NCI-H146 (cell line): ENCODE measurements around the gene MID1IP1.

ENCODE experiments used
- DNase-seq: peaks from one replicate; lab custom pipeline; 2025; lab: John Stamatoyannopoulos, UW

The MID1IP1 gene

DNA sequence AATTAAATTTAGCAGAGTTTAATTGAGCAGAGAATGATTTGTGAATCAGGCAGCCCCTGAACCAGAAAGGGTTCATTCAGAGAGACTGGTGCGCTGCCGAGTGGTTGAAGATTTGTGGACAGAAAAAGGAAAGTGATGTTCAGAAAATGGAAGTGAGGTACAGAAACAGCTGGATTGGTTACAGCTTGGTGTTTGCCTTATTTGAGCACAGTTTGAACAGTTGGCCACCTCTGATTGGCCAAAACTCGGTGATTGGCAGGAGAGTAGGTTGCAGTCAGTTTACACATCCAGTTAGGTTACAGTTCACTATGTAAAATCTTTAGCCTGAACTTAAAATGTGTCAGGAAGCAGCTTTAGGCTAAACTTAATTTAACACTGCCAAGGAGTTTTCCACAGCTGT is 14.9 kb downstream of the MID1IP1 start:
- DNase-seq = no peak

DNA sequence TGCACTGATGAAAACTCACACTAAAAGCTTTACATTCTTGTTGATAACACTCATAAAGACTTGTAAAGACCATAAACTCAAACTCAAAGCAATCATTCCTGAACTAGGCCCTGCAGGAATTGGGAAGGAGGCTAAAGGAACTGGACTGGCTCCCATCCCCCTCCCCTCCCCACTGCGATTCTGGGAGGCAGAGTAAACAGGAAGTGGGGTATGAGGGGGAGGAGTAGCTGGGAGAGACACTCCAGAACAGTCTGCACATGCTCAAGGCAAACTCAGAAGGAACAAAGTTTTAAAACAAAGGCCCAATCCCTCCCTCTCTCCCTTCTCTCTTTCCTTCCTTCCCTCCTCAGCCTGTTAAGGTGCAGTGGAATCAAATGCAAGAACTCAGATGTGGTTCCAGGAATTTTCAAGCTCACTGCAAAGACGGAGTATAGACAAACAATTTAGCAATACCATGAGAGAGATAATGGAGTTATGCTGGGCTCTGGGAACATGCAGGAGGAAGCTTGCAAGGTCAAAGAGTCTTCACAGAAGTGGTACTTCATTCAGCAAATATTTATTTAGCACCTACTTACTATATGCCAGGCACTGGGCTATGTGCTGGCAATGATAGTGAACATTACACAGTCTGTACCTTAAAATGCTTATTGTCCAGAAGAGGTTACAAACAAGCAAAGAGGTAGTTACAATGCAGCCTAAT is 15.9 kb downstream of the MID1IP1 start:
- DNase-seq = no peak

DNA sequence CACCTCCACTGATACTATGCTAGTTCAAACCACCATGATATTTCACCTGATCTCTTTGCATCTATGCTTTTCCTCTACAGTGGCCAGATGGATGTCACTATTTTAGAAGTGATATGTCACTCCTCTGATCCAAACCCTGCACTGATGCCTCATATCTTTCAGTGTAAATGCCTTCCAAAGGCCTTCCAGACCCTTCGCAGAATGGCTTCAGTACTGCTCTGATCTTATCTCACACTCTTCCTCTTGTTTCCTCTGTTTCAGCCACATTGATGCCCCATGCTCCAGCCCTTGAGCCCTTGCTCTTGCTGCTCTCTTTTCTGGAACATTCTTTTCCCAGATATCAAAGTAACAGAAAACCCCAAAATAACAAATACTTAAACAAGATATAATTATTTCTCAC is 17.9 kb downstream of the MID1IP1 start:
- DNase-seq = no peak

DNA sequence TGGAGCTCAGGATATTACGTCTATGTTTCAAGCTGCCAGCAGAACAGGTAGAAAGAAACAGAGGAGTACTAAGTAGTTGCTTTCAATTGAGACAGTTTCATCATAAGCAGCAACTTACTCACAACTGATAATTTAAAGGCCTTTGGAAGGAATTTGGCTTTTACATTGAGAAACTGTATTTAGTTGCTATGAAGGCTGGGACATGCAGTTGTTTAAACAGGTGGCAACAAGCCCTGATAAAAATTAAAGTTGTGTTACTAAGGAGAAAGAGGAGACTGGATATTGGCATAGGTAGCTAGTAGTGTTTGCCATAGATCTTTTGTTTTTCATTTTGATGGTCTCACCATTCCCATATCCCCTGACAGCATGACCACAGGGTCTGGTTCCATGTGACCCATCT is 18.4 kb downstream of the MID1IP1 start:
- DNase-seq = no peak

DNA sequence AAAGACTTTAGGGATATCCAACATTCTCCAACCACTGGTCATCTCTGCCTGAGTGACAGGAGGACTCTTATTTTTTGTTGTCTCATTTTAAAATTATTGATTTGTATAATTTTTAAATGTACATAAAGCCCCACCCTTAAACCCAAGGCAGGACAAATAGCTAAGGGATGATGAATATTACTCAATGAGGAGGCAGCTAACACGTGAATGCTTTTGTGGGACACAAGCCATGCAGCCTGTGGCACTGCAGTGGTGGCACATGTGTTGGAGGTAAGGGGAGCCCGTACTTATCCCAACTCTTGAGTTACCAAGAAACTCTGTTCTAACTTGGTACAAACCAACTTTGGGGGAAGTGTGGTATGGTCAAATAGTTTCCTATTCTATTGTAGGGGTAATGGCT is 19.5 kb downstream of the MID1IP1 start:
- DNase-seq = no peak

DNA sequence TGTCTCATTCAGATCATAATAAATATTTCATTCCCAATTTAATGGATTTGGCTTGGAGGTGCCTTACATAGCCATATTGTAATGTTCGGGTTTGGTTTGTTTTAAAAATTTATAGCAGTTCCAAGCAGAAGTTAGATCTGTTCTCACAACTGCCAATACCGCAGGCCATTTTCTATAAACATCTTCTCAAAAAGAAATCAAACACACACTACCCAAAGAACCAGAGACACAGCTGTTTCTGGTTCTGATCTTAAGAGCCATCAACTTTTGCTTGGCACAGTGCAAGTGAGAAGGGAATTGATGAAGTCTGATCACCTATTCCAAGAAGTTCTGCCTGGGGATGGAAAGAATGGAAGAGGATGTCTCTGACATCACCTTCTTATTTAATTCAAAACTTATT is 22.9 kb downstream of the MID1IP1 start:
- DNase-seq = no peak

DNA sequence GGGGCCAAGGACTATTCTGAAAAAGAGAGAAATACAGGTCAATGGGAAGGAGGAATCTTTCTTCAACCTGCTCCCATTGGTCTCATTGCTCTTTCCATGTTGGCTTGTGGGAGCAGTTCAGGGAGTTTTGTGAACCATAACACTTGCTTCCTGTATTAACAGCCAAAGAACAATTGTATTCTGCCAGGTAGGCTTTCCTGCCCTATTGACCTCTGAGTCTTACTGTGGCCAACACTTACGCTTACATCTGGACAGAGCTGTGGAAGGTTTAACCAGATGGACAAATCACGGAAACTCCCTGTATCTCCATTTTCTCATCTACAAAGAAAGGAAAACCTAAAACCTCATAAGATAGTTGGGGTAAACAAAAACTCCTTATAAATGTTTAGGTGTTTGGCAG is 30.7 kb downstream of the MID1IP1 start:
- DNase-seq = no peak

DNA sequence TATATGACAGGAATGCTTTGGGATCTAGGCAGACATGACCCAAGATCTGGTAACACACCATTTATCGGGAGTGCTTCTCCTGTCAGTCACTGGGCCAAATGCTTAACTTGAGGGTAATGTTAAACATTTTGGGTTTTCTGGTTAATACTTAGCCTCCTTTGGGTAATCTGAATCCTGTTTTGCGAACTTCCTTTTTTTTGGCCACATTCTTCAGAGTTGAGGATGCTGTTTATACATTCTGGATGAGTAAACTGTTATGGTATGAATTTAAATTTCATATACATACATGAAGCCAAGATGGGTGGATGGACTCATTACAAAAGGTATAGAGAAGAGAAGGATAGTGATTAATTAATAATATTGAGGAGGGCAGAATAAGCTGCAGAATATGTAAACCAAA is 36.1 kb downstream of the MID1IP1 start:
- no peak for DNase-seq

DNA sequence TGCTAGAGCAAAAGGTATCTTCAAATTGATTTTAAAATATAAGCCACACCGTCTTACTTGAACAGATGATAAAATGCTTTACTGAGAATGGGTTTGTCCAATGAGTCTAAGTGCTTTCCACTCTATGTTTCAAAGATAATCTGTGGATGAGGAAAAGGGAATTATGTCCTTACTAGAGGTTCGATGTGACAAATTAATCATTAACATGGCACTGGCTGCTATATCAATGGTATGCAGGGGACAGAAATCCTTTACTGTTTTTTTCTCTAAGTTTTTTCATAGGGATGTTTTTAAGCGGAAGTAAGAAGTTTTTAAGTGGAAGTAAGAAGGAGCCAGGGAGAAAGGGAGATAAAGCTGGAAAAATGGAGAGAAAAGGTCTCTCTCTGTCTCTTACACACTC is 38.0 kb downstream of the MID1IP1 start:
- DNase-seq = no peak

DNA sequence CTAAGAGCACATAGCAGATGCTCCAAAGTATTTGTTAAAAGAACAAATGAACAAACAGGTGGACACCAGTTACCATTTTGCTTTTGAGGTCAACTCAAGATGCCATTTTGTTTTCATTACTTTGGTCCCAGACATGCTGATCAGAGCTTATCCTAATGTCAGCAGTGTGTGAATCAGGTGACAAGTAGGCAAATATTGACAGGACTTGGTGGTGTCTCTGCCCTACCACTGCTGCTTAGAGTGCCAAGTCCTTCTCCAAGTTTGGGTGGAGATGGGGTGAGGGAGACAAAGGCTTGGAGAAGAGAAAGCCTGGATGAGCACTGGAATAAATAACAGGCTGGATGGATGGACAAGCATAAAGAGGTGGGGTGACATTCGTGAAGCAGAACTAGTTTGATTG is 38.7 kb downstream of the MID1IP1 start:
- DNase-seq = no peak

DNA sequence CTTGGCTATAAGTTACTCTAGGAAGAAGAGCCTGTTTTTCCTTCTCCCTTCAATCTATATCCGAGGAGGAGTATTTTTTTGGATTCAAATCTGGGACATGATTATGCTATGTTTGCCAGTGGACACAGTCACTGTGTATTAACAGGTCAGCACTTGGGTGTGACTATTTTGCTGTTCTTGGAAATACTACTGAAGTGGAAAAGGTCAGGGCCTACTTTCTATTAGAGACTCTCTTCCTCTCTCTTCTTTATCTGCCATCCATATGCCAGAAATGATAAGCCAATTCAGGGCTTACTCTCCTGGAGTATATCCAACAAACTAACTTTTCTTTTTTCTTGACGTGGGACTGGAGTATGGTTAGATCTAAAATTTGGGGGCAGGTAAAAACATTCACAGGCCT is 40.5 kb downstream of the MID1IP1 start:
- no peak for DNase-seq

DNA sequence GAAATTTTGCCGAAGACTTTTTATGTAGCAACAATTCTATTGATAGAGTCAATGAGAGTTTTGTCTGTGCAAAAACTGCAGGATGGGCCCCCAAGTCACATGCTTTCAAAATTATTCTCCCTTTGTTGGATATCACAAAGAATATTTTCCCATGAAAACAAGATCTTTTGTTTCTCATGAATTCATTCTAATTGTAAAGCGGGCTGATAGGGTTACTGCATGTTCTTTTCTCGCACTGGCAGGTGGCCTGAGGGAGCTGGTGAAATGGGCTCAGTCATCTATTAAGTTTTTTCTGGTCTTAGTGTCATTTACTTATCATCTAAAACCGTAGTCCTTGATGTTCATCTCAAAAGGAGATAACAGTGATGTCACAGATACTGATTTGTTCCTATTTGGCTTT is 44.2 kb downstream of the MID1IP1 start:
- peak; percentile 52 for DNase-seq

DNA sequence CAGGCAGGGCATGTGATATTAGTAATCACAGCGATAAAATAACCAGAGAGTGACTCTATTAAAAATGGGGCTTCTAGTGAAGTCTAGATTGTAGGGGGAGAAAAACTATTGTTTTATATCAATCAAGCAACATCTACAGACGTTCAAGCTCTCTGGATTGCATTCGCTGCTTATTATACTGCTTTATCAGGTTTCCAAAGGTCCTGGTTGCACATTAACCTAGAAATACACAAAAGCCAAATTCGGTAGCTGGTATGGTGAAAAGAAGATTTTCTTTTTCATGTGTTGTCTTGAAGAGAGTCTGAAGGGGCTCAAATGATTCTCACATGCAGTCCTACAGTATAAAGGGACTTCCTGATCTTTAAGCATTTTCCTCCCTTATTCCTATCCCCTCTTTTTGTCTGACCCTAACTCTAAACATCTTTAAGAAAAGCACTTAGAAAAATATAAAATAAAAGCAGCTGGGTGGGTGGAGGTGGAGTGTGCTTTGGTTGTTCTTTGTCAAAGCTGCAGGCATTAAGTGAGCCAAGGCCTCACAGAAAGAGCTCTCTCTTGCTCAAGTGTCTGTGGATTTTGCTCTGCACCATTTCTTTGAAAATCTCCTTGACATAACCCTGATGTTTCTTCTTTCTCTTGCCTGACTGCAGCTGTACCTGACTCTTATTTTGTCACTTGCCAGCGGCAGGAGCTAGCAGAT is 46.1 kb downstream of the MID1IP1 start:
- DNase-seq = no peak

DNA sequence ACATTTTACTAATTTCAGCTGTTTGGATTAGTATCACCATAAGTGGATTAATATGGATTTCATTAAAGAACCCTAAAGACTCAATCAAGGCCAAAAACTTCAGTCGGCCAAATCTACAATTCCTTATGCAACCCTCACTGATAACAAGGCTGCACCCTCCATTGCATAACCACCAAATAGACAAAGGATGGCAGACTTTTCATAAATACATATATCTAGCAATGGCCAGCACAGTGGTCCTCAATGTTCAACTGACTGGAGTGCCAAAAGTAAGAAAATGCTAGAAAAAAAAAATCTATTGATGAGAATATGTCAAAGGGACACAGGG is 46.6 kb downstream of the MID1IP1 start:
- DNase-seq = no peak

DNA sequence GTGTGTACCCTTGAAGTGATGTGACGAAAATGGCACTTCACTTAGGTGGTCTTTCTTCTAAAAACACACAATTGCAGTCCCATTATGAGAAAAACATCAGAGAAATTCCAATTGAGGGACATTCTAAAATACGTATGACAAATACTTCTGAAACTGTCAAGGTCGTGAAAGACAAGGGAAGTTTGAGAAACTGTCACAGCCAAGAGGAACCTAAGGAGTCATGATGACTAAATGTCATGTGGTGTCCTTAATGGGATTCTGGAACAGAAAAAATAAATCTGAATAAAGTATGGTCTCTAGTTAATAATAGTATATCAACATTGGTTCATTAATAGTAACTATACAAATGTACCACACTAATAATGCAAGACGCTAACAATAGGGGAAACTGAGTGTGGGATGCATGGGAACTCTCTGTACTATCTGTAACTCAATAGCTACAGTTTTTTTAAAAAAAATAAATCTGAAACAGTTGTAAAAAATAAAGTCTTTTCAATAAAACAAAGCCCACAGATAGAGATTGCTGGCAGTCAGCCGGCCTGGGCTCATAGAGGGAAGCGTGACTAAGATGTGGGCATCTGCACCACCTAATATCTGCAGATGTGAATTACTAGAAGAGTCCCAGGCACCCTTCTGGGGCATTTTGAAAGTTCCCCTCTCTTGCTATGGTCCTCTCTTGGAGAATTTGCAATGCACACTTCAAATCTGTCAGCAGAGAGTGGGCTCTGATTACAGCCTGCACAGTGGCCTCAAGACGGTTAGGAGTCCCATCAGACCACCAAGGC is 47.6 kb downstream of the MID1IP1 start:
- no peak for DNase-seq

DNA sequence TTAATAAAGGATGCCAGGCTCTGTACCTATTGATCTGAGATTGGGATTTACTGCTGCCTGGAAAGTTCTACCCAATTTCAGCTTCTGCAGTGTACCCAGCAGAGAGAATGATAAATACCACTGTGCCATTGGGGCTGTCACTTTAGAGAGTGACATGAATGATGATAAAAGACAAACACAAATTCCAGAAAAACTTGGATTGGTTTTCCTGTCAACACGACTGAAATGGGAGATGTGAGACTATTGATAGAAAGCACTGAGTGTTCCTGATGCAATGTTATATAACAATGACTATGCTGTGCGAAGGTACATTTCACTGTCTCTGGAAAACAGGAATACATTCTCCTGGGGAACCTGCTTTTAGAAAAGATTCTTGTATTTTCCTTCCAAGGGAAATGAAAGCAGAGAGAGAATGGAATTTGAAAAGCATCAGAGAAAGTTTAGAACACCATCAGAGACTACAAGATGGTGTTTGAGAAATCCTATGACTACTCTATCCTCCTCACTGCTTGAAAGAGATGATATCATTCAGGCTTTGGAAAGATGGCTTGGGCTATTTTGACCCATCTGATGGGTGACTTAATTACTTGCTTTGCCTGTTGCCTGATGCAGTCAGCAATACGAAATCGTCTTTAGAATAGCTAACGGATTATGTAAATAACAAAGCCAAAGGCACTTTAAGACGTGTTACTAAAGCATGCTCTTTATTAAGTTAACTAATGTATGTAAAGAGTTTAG is 49.7 kb downstream of the MID1IP1 start:
- DNase-seq = no peak

DNA sequence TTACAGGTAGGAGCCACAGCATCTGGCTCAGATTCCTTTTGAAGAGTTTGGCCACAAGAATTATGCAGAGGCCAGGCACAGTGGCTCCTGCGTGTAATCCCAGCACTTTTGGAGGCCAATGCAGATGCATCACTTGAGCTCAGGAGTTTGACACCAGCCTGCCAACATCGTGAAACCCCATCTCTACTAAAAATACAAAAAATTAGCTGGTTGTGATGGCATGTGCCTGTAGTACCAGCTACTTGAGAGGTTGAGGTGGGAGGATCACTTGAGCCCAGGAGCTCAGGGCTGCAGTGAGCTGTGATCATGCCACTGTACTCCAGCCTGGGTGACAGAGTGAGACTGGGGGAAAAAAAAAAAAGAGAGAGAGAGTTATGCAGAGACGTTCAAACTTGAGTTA is 53.0 kb downstream of the MID1IP1 start:
- no peak for DNase-seq
